IMR-90 (cell line): ENCODE data around the gene PPIL4. TPM values are rescaled to one million over a fixed set of nuclear protein-coding genes. Genes with fewer than 3 reads are reported as not detected.

Experiments
- ATAC-seq: fragments of 200-7000 bp; cut with Tn5 transposase; 2 replicates; pipeline ENCODE4 v1.9.1; 2020; ENCODE audit warnings: low read depth, mild to moderate bottlenecking, moderate library complexity
- BruUV-seq: library from RNA; stranded (reverse); fragments of 400-500 nt; replicated peaks from 2 replicates; lab custom pipeline; 2021; lab: Mats Ljungman, UMichigan
- CTCF ChIA-PET: fragments of 300-600 bp; formaldehyde crosslinking; extraction: SDS; loops from one replicate; lab custom pipeline; 2021; ENCODE audit warnings: antibody characterized with exemption; lab: Yijun Ruan, JAX
- POLR2A ChIA-PET: fragments of 300-600 bp; sonication (Branson Sonifier 250); formaldehyde crosslinking; loops from one replicate; lab custom pipeline; 2022; ENCODE audit warnings: antibody characterized with exemption; ENCODE audit not compliant: unreplicated experiment; lab: Charles Lee
- DNase-seq: peaks from one replicate; pipeline ENCODE4 v3.0.0; 2013
- H2AFZ ChIP-seq: replicated peaks from 2 replicates; pipeline ENCODE3; 2013; ENCODE audit warnings: low read length, mild to moderate bottlenecking; ENCODE audit not compliant: poor library complexity
- H2AK5ac ChIP-seq: 2 replicates; pipeline ENCODE4 v1.6.1; 2013; ENCODE audit warnings: low read depth, low read length, inconsistent platforms
- H2AK9ac ChIP-seq: replicated peaks from 2 replicates; pipeline ENCODE3; 2013; ENCODE audit warnings: mild to moderate bottlenecking, low read depth, low read length, moderate library complexity; ENCODE audit not compliant: poor library complexity
- H2BK120ac ChIP-seq: 2 replicates; pipeline ENCODE4 v1.6.1; 2013; ENCODE audit warnings: low read depth, low read length, inconsistent platforms
- H2BK15ac ChIP-seq: 3 replicates; pipeline ENCODE4 v1.6.1; 2013; ENCODE audit warnings: low read depth, low read length, inconsistent platforms
- H2BK20ac ChIP-seq: 2 replicates; pipeline ENCODE4 v1.6.1; 2013; ENCODE audit warnings: low read depth, mild to moderate bottlenecking, inconsistent platforms, low read length, moderate library complexity
- H2BK5ac ChIP-seq: 2 replicates; pipeline ENCODE4 v1.6.1; 2013; ENCODE audit warnings: mild to moderate bottlenecking, low read depth, low read length, inconsistent platforms; ENCODE audit not compliant: poor library complexity, severe bottlenecking
- H3K14ac ChIP-seq: replicated peaks from 2 replicates; pipeline ENCODE4 v1.6.1; 2013; ENCODE audit warnings: low read depth, low read length, inconsistent platforms
- H3K18ac ChIP-seq: 2 replicates; pipeline ENCODE4 v1.6.1; 2013; ENCODE audit warnings: low read depth, low read length, control low read depth
- H3K23ac ChIP-seq: 2 replicates; pipeline ENCODE4 v1.6.1; 2013; ENCODE audit warnings: low read depth, low read length, inconsistent platforms
- H3K27ac ChIP-seq: 2 replicates; pipeline ENCODE4 v1.5.1; 2013; ENCODE audit warnings: mild to moderate bottlenecking, control low read depth, low read length; ENCODE audit not compliant: insufficient read depth
- H3K27me3 ChIP-seq: 2 replicates; pipeline ENCODE4 v1.6.1; 2013; ENCODE audit warnings: low read length; ENCODE audit not compliant: control insufficient read depth, insufficient read depth
- H3K36me3 ChIP-seq: 2 replicates; pipeline ENCODE4 v1.6.1; 2013; ENCODE audit warnings: low read length, mixed read lengths; ENCODE audit not compliant: control insufficient read depth, insufficient read depth
- H3K4ac ChIP-seq: 2 replicates; pipeline ENCODE4 v1.6.1; 2013; ENCODE audit warnings: low read depth, low read length, inconsistent platforms
- H3K4me1 ChIP-seq: 2 replicates; pipeline ENCODE4 v1.6.1; 2013; ENCODE audit warnings: low read length, mixed read lengths; ENCODE audit not compliant: control insufficient read depth, insufficient read depth
- H3K4me2 ChIP-seq: 2 replicates; pipeline ENCODE4 v1.6.1; 2013; ENCODE audit warnings: low read depth, mild to moderate bottlenecking, control low read depth, low read length, moderate library complexity
- H3K4me3 ChIP-seq: 2 replicates; pipeline ENCODE4 v1.5.1; 2013; ENCODE audit warnings: low read depth, mild to moderate bottlenecking, control low read depth, low read length, moderate library complexity; ENCODE audit not compliant: insufficient read depth
- H3K56ac ChIP-seq: 2 replicates; pipeline ENCODE4 v1.6.1; 2013; ENCODE audit warnings: low read length, inconsistent platforms; ENCODE audit not compliant: insufficient read depth; ENCODE audit errors: extremely low read depth
- H3K79me1 ChIP-seq, 2 experiments: 2 replicates each; pipeline ENCODE4 v1.6.1; 2013; ENCODE audit warnings: low read length in 2 of 2, inconsistent platforms in 1 of 2, low read depth in 1 of 2
- H3K9ac ChIP-seq: 2 replicates; pipeline ENCODE4 v1.6.1; 2013; ENCODE audit warnings: low read depth, low read length, control low read depth
- H3K9me1 ChIP-seq: 2 replicates; pipeline ENCODE4 v1.6.1; 2013; ENCODE audit warnings: low read length, inconsistent platforms; ENCODE audit not compliant: insufficient read depth
- H3K9me3 ChIP-seq: 2 replicates; pipeline ENCODE4 v1.6.1; 2013; ENCODE audit warnings: low read length; ENCODE audit not compliant: control insufficient read depth, insufficient read depth
- H4K20me1 ChIP-seq: 2 replicates; pipeline ENCODE4 v1.6.1; 2013; ENCODE audit warnings: low read length, inconsistent platforms; ENCODE audit not compliant: insufficient read depth
- H4K5ac ChIP-seq: 2 replicates; pipeline ENCODE4 v1.6.1; 2013; ENCODE audit warnings: mild to moderate bottlenecking, low read depth, low read length, control low read depth
- H4K8ac ChIP-seq, 2 experiments: 2 replicates each; pipeline ENCODE4 v1.6.1; 2013; ENCODE audit warnings: low read depth in 2 of 2, low read length in 2 of 2, control low read depth in 1 of 2, inconsistent platforms in 1 of 2
- H4K91ac ChIP-seq: 2 replicates; pipeline ENCODE4 v1.6.1; 2013; ENCODE audit warnings: low read depth, low read length, inconsistent platforms; ENCODE audit not compliant: insufficient read depth
- BHLHE40 ChIP-seq: fragments of 150-350 bp; IDR thresholded peaks from 2 replicates; pipeline ENCODE4 v1.6.1; 2016; ENCODE audit warnings: mild to moderate bottlenecking, low read depth, low read length
- CEBPB ChIP-seq: IDR thresholded peaks from 2 replicates; pipeline ENCODE4 v1.6.1; 2012; ENCODE audit warnings: low read depth, low read length, improper control_type of control experiment
- ELK1 ChIP-seq: fragments of 150-350 bp; IDR thresholded peaks from 2 replicates; pipeline ENCODE4 v1.6.1; 2016; ENCODE audit warnings: low read depth, mild to moderate bottlenecking, low read length, moderate library complexity, borderline replicate concordance
- FOS ChIP-seq: fragments of 150-350 bp; IDR thresholded peaks from 2 replicates; pipeline ENCODE4 v1.6.1; 2016; ENCODE audit warnings: low read depth, low read length
- MAZ ChIP-seq: IDR thresholded peaks from 2 replicates; pipeline ENCODE4 v1.6.1; 2012; ENCODE audit warnings: low read depth, mild to moderate bottlenecking, low read length, improper control_type of control experiment, moderate library complexity, borderline replicate concordance
- MXI1 ChIP-seq: IDR thresholded peaks from 2 replicates; pipeline ENCODE4 v1.6.1; 2012; ENCODE audit warnings: low read depth, mild to moderate bottlenecking, low read length, moderate library complexity, borderline replicate concordance
- POLR2A ChIP-seq: IDR thresholded peaks from 2 replicates; pipeline ENCODE4 v1.6.1; 2012; ENCODE audit warnings: mild to moderate bottlenecking, low read depth, low read length
- RAD21 ChIP-seq: IDR thresholded peaks from 2 replicates; pipeline ENCODE4 v1.6.1; 2012; ENCODE audit warnings: low read length, improper control_type of control experiment
- USF2 ChIP-seq: fragments of 150-350 bp; IDR thresholded peaks from 2 replicates; pipeline ENCODE4 v1.6.1; 2017; ENCODE audit warnings: mild to moderate bottlenecking, antibody characterized with exemption, low read length, low read depth
- WGBS, 2 experiments: methylation state at CpG; one replicate each; pipeline versions ENCODE4 v1.1.5 to v1.1.7; 2013; ENCODE audit warnings: missing lambda C conversion rate in 2 of 2; ENCODE audit not compliant: insufficient read length in 1 of 2; ENCODE audit errors: extremely low coverage in 2 of 2; 5-methylcytosine and 5-hydroxymethylcytosine counted together
- dilution Hi-C: fragments of 300-500 bp; cut with HindIII; formaldehyde crosslinking; loops from one replicate; pipeline ENCODE4 v1.14.3; 2018; ENCODE audit warnings: low sequenced_read_pairs; ENCODE audit not compliant: unreplicated experiment
- in situ Hi-C: fragments of 300-500 bp; cut with MboI; formaldehyde crosslinking; loops from 3 replicates; pipeline ENCODE4 v1.14.3; 2019; ENCODE audit warnings: low sequenced_read_pairs, inconsistent platforms, mixed read lengths
- intact Hi-C: fragments of 100-400 bp; cut with micrococcal nuclease; formaldehyde crosslinking; loops from 2 replicates; pipeline ENCODE4 v1.10.0; 2022
- polyA plus RNA-seq, 3 experiments: library from polyadenylated mRNA; depleted of rRNA; stranded (reverse); fragments of >200 nt; gene quantifications; 2 replicates each; pipeline ENCODE4 v1.2.3, GENCODE V29; 2012; ENCODE audit warnings: low replicate concordance in 1 of 3
- total RNA-seq: library from RNA; depleted of rRNA; stranded (reverse); fragments of >200 nt; gene quantifications from 2 replicates; pipeline ENCODE4 v1.2.3, GENCODE V29; 2012

The PPIL4 gene
- total and polyA plus RNA-seq, 2 of the 4 experiments (the other 2 are of a cell fraction) = 10.6 to 13.3 TPM

- no peak overlapping the region for H2AK9ac ChIP-seq
- POLR2A ChIA-PET = no interaction called here
- DNase-seq = no peak
- no peak overlapping the region for H3K14ac ChIP-seq
- H4K91ac ChIP-seq = no peak overlapping the region
- no CpG with 5 or more reads among the region's 5 CpGs for WGBS, 2 experiments
- no peak overlapping the region for H3K56ac ChIP-seq
- no peaks in the 10 kb centered on the region for H3K4me1 ChIP-seq
- H3K4me2 ChIP-seq = no peak overlapping the region
- H3K9me1 ChIP-seq = no peaks in the 10 kb centered on the region
- ATAC-seq = no peak
- H2AFZ ChIP-seq = no peak overlapping the region
- dilution Hi-C loops (no loop called here), in situ Hi-C loops (no loop called here), intact Hi-C loops (no loop called here)
- H3K9me3 ChIP-seq = no peaks in the 10 kb centered on the region
- H3K27ac ChIP-seq = no peak overlapping the region
- BruUV-seq = no TSS peak
- CTCF ChIA-PET = interaction anchor here (0.5 kb wide), 1 partner anchor 120 kb away, joined by 4 read pairs; no protein-coding TSS in a partner anchor
- no peak overlapping the region for H2BK5ac ChIP-seq
- H2BK20ac ChIP-seq = no peak overlapping the region
- no peaks in the 10 kb centered on the region for H3K36me3 ChIP-seq
- no peaks in the 10 kb centered on the region for H3K79me1 ChIP-seq
- H2BK120ac ChIP-seq = no peak overlapping the region
- no peak overlapping the region for H3K9ac ChIP-seq
- no peaks in the 10 kb centered on the region for H4K20me1 ChIP-seq
- no peak overlapping the region for H3K18ac ChIP-seq
- no peak overlapping the region for H2AK5ac ChIP-seq
- no peak overlapping the region for H3K4me3 ChIP-seq
- H3K23ac ChIP-seq = no peak overlapping the region
- peaks cover 2% of the 10 kb centered on the region; the same call in 1 of the 2 replicates for H3K27me3 ChIP-seq
- no peak overlapping the region for H2BK15ac ChIP-seq
- H4K8ac ChIP-seq = no peak overlapping the region
- TF ChIP-seq MAZ (no peak), FOS (no peak), RAD21 (no peak), POLR2A (no peak), MXI1 (no peak), USF2 (no peak), CEBPB (no peak), BHLHE40 (no peak), ELK1 (no peak)
- H4K5ac ChIP-seq = no peak overlapping the region
- H3K4ac ChIP-seq = no peak overlapping the region
Measured at GRCh38 chr6:149478631-149479314, 67.1 kb downstream of the PPIL4 start.
